ENCODE data around the gene STYXL2. TPM values are rescaled to one million over a fixed set of nuclear protein-coding genes. Genes with fewer than 3 reads are reported as not detected.
A peak's percentile ranks its signal among the peaks of the same experiment; 100 is the strongest.

The STYXL2 gene
- total and polyA plus RNA-seq, 2 of the 8 experiments (the other 6 are each of a cell fraction or from before 2014, with no cell fraction given): 0.09 to 0.22 TPM

GRCh38 chr1:167104256-167104633 lies 10.4 kb downstream of the STYXL2 start:
- peak overlapping the region; percentile 87 for H4K91ac ChIP-seq (replicated peaks; ENCODE audit: insufficient read length, low read length)
- no peak overlapping the region for H3K14ac ChIP-seq (ENCODE audit: insufficient read length)
- peak overlapping the region; percentile 50; the same call in 1 of the 2 replicates for H2BK12ac ChIP-seq (ENCODE audit: low read depth, low read length)
- H3K4ac ChIP-seq (replicated peaks; ENCODE audit: insufficient read length, low read depth, low read length): no peak overlapping the region
- H3K4me3 ChIP-seq (ENCODE audit: extremely low read depth in 1 of 4, insufficient read depth in 2 of 4, low read depth in 3 of 4, low read length in 4 of 4): no peak overlapping the region
- DNase-seq (ENCODE audit: low read depth in 1 of 2, low spot score in 2 of 2) (no peak), FAIRE-seq (no peak)
- H2AK5ac ChIP-seq (ENCODE audit: low read depth, low read length): peak overlapping the region; percentile 44; the same call in 1 of the 2 replicates
- no peaks in the 10 kb centered on the region for H4K20me1 ChIP-seq (replicated peaks in 1 of 2; ENCODE audit: control insufficient read depth in 1 of 2, insufficient read depth in 2 of 2, low read length in 2 of 2)
- no peak overlapping the region for H4K8ac ChIP-seq (ENCODE audit: extremely low read depth, insufficient read depth, low read length)
- 81% methylated on average over 6 of the region's 6 CpGs; no CpG with 5 or more reads in 1 of the 2 experiments for WGBS, 2 experiments (ENCODE audit: extremely low coverage in 1 of 2, insufficient coverage in 1 of 2, insufficient read length in 1 of 2, insufficient replicate concordance in 2 of 2, low coverage in 1 of 2, low lambda C conversion rate in 2 of 2, missing lambda C conversion rate in 1 of 2)
- no peak for TF ChIP-seq SP2 (IDR thresholded peaks at IDR 0.05; ENCODE audit: low read length)
- no peak for TF ChIP-seq RNF2 (IDR thresholded peaks at IDR 0.05; ENCODE audit: borderline replicate concordance, low read depth, low read length, missing control alignments, poor library complexity, severe bottlenecking)
- TF ChIP-seq YY1 (IDR thresholded peaks at IDR 0.05; ENCODE audit: low read depth, low read length): no peak
- no peak for TF ChIP-seq KDM5A (IDR thresholded peaks at IDR 0.05; ENCODE audit: low read length)
- no peak for TF ChIP-seq NANOG (IDR thresholded peaks at IDR 0.05; ENCODE audit: insufficient read depth, low read depth, low read length, poor library complexity, severe bottlenecking)
- no peak for TF ChIP-seq SRF (IDR thresholded peaks at IDR 0.05; ENCODE audit: low read depth, low read length)
- TF ChIP-seq FOSL1 (IDR thresholded peaks at IDR 0.05; ENCODE audit: insufficient read depth, low read depth, low read length): no peak
- TF ChIP-seq, protein P1, sequence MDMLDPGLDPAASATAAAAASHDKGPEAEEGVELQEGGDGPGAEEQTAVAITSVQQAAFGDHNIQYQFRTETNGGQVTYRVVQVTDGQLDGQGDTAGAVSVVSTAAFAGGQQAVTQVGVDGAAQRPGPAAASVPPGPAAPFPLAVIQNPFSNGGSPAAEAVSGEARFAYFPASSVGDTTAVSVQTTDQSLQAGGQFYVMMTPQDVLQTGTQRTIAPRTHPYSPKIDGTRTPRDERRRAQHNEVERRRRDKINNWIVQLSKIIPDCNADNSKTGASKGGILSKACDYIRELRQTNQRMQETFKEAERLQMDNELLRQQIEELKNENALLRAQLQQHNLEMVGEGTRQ (IDR thresholded peaks at IDR 0.05; ENCODE audit: low read length): no peak
- TF ChIP-seq TBP (IDR thresholded peaks at IDR 0.05; ENCODE audit: low read depth, low read length): no peak
- H2BK120ac ChIP-seq (replicated peaks; ENCODE audit: low read depth, low read length): no peak overlapping the region
- H3K27ac ChIP-seq (ENCODE audit: low read depth, low read length): no peak overlapping the region
- peak overlapping the region; percentile 71; the same call in 1 of the 2 replicates for H2BK5ac ChIP-seq (ENCODE audit: low read depth, low read length)
- ChIA-PET POLR2A (ENCODE audit: partially characterized antibody) (interaction anchor here (0.6 to 1.1 kb wide), 2 partner anchors 19 to 116 kb away, joined by 3 read pairs; partner anchors contain the start of gene POU2F1), CTCF (ENCODE audit: partially characterized antibody) (interaction anchor here (0.6 to 1.8 kb wide), 14 partner anchors 11 to 334 kb away, joined by 3 to 7 read pairs (median 3); no protein-coding TSS in a partner anchor)
- no peaks in the 10 kb centered on the region for H3K23me2 ChIP-seq (ENCODE audit: low read depth, low read length)
- H3K4me1 ChIP-seq (replicated peaks in 1 of 4; ENCODE audit: control insufficient read depth in 3 of 4, insufficient read depth in 4 of 4, low read length in 3 of 4): peaks cover 0 to 16% (median 6%) of the 10 kb centered on the region in 4 experiments; a peak in 5 of 7 replicates
- peak overlapping the region; percentile 79; the same call in 1 of the 2 replicates for H2AFZ ChIP-seq (ENCODE audit: low read length)
- no peaks in the 10 kb centered on the region for H3K36me3 ChIP-seq (ENCODE audit: control insufficient read depth in 2 of 4, insufficient read depth in 4 of 4, low read length in 3 of 4)
- H3K9ac ChIP-seq (replicated peaks in 1 of 4; ENCODE audit: extremely low read depth in 1 of 4, low read depth in 3 of 4, low read length in 3 of 4): no peak overlapping the region
- peaks cover 0 to 3% of the 10 kb centered on the region in 2 experiments; a peak in 1 of 4 replicates for H3K9me3 ChIP-seq (ENCODE audit: insufficient read depth in 2 of 2, low read depth in 1 of 2, low read length in 1 of 2)
- no peaks in the 10 kb centered on the region for H3K27me3 ChIP-seq (replicated peaks in 1 of 4; ENCODE audit: control insufficient read depth in 3 of 4, extremely low read depth in 1 of 4, insufficient read depth in 3 of 4, low read length in 3 of 4)
- no peak overlapping the region for H4K5ac ChIP-seq (ENCODE audit: insufficient read length, low read depth, low read length)
- H3K79me2 ChIP-seq (ENCODE audit: control insufficient read depth in 1 of 2, insufficient read depth in 2 of 2, low read length in 2 of 2): no peaks in the 10 kb centered on the region
- H3K18ac ChIP-seq (ENCODE audit: extremely low read depth, low read length): 0 out of 2 replicates have a peak overlapping the region, but pooled peaks have one; percentile 1
- 0 out of 2 replicates have a peak overlapping the region, but pooled peaks have one; percentile 83 for H2BK15ac ChIP-seq (ENCODE audit: low read length)
- H3K23ac ChIP-seq (ENCODE audit: insufficient read length): no peak overlapping the region
- H3K4me2 ChIP-seq (ENCODE audit: insufficient read depth in 1 of 2, low read depth in 2 of 2, low read length in 2 of 2): no peak overlapping the region
- no peaks in the 10 kb centered on the region for H3K79me1 ChIP-seq (ENCODE audit: low read depth, low read length)
- peak overlapping the region; percentile 89; the same call in 1 of the 2 replicates for H2BK20ac ChIP-seq (ENCODE audit: low read length)
- no peak overlapping the region for H3K56ac ChIP-seq (replicated peaks; ENCODE audit: insufficient read length, low read depth, low read length)
